ENCODE measurements around the gene MUCL3.

- TF ChIP-seq, protein P1, sequence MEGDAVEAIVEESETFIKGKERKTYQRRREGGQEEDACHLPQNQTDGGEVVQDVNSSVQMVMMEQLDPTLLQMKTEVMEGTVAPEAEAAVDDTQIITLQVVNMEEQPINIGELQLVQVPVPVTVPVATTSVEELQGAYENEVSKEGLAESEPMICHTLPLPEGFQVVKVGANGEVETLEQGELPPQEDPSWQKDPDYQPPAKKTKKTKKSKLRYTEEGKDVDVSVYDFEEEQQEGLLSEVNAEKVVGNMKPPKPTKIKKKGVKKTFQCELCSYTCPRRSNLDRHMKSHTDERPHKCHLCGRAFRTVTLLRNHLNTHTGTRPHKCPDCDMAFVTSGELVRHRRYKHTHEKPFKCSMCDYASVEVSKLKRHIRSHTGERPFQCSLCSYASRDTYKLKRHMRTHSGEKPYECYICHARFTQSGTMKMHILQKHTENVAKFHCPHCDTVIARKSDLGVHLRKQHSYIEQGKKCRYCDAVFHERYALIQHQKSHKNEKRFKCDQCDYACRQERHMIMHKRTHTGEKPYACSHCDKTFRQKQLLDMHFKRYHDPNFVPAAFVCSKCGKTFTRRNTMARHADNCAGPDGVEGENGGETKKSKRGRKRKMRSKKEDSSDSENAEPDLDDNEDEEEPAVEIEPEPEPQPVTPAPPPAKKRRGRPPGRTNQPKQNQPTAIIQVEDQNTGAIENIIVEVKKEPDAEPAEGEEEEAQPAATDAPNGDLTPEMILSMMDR (IDR thresholded peaks at IDR 0.05), result no peak
- TF ChIP-seq CHD2 (IDR thresholded peaks at IDR 0.05; ENCODE audit: low read length, partially characterized antibody) (no peak), EZH2phosphoT487 (IDR thresholded peaks at IDR 0.05; ENCODE audit: borderline replicate concordance, low read depth) (no peak), TAF1 (IDR thresholded peaks at IDR 0.05; ENCODE audit: borderline replicate concordance, low read depth, low read length) (no peak), ELF1 (IDR thresholded peaks at IDR 0.05) (no peak), REST (IDR thresholded peaks at IDR 0.05; ENCODE audit: low read depth, low read length) (no peak), MEF2A (IDR thresholded peaks at IDR 0.05; ENCODE audit: borderline replicate concordance, low read depth) (no peak), EP300 (IDR thresholded peaks at IDR 0.05; ENCODE audit: borderline replicate concordance in 1 of 2, low read depth in 1 of 2, low read length in 1 of 2) (no peak), NFIC (IDR thresholded peaks at IDR 0.05; ENCODE audit: borderline replicate concordance) (no peak), NRF1 (IDR thresholded peaks at IDR 0.05; ENCODE audit: low read depth, low read length) (no peak)
- TF ChIP-seq, protein P2, sequence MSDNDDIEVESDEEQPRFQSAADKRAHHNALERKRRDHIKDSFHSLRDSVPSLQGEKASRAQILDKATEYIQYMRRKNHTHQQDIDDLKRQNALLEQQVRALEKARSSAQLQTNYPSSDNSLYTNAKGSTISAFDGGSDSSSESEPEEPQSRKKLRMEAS (IDR thresholded peaks at IDR 0.05; ENCODE audit: low read depth), result no peak
- TF ChIP-seq, protein P3, sequence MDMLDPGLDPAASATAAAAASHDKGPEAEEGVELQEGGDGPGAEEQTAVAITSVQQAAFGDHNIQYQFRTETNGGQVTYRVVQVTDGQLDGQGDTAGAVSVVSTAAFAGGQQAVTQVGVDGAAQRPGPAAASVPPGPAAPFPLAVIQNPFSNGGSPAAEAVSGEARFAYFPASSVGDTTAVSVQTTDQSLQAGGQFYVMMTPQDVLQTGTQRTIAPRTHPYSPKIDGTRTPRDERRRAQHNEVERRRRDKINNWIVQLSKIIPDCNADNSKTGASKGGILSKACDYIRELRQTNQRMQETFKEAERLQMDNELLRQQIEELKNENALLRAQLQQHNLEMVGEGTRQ (IDR thresholded peaks at IDR 0.05; ENCODE audit: borderline replicate concordance, low read depth, low read length), result no peak
These were observed 48.8 kb upstream of the MUCL3 start for GRCh38 chr6:30891816-30892538.
